HepG2 (cell line): Measurements from ENCODE around the gene TMC8. TPM values are rescaled to one million over a fixed set of nuclear protein-coding genes. Genes with fewer than 3 reads are reported as not detected.

ENCODE experiments used
- ATAC-seq: fragments of 200-7000 bp; cut with Tn5 transposase; 3 replicates; pipeline ENCODE4 v1.9.1; 2020; ENCODE audit warnings: mild to moderate bottlenecking, moderate library complexity
- BruUV-seq: library from RNA; stranded (reverse); fragments of 400-500 nt; replicated peaks from 2 replicates; lab custom pipeline; 2021; lab: Mats Ljungman, UMichigan
- CTCF ChIA-PET: fragments of 300-600 bp; formaldehyde crosslinking; extraction: SDS; loops from one replicate; lab custom pipeline; 2021; ENCODE audit warnings: low total read pairs, inconsistent platforms, low intra/inter-chr PET ratio; lab: Yijun Ruan, JAX
- POLR2A ChIA-PET: fragments of 350-600 bp; sonication (Branson Sonifier 250); formaldehyde crosslinking; loops from one replicate; lab custom pipeline; 2020; ENCODE audit warnings: antibody characterized with exemption, inconsistent platforms; lab: Yijun Ruan, JAX
- DNase-seq: peaks from one replicate; pipeline ENCODE4 v3.0.0-alpha.2; 2015; ENCODE audit warnings: low spot score
- FAIRE-seq: peaks from 3 replicates; lab custom pipeline; 2011; peaks lifted over from hg19 to GRCh38; lab: Jason Lieb, UNC
- H2AFZ ChIP-seq: one replicate; pipeline ENCODE4 v1.6.1; 2011; ENCODE audit warnings: low read length, inconsistent platforms
- H3K27ac ChIP-seq: fragments of 300-600 bp; 3 replicates; pipeline ENCODE4 v1.8.0; 2011; ENCODE audit warnings: mixed run types, mild to moderate bottlenecking, mixed read lengths, low read length, inconsistent platforms; ENCODE audit not compliant: insufficient read depth; ENCODE audit errors: extremely low read length
- H3K27me3 ChIP-seq, 2 experiments: fragments of 200-600 bp in 1 of 2; 2 replicates in 1 of 2; 3 replicates in 1 of 2; pipeline versions ENCODE4 v1.6.0 to v1.8.0; 2011; ENCODE audit warnings: low read length in 2 of 2, mild to moderate bottlenecking in 2 of 2, moderate library complexity in 2 of 2, inconsistent platforms in 1 of 2; ENCODE audit not compliant: insufficient read depth in 2 of 2, control insufficient read depth in 1 of 2
- H3K36me3 ChIP-seq, 2 experiments: fragments of 200-600 bp in 1 of 2; replicated peaks in 1 of 2; 2 replicates in 1 of 2; 3 replicates in 1 of 2; pipeline versions ENCODE4 v1.5.1 to v1.8.0; 2011; ENCODE audit warnings: low read length in 2 of 2, inconsistent platforms in 1 of 2; ENCODE audit not compliant: insufficient read depth in 2 of 2, control insufficient read depth in 1 of 2
- H3K4me1 ChIP-seq: 2 replicates; pipeline ENCODE4 v1.5.1; 2012; ENCODE audit warnings: low read length, inconsistent platforms; ENCODE audit not compliant: insufficient read depth
- H3K4me2 ChIP-seq: 2 replicates; pipeline ENCODE4 v1.6.0; 2011; ENCODE audit warnings: low read depth, low read length, inconsistent platforms
- H3K4me3 ChIP-seq, 3 experiments: fragments of 200-600 bp in 1 of 3; sonication (generic), shearing (Covaris generic) in 1 of 3; replicated peaks in 1 of 3; 2 replicates each; pipeline ENCODE4 v1.5.1; 2011 to 2016; ENCODE audit warnings: low read length in 3 of 3, inconsistent platforms in 2 of 3, low read depth in 2 of 3, mild to moderate bottlenecking in 2 of 3, control low read depth in 1 of 3, mixed read lengths in 1 of 3; ENCODE audit not compliant: insufficient read depth in 1 of 3
- H3K79me2 ChIP-seq: one replicate; pipeline ENCODE4 v1.6.1; 2011; ENCODE audit warnings: low read length, inconsistent platforms; ENCODE audit not compliant: insufficient read depth
- H3K9ac ChIP-seq: 2 replicates; pipeline ENCODE4 v1.6.0; 2011; ENCODE audit warnings: mild to moderate bottlenecking, low read depth, low read length, inconsistent platforms; ENCODE audit not compliant: insufficient read depth
- H3K9me3 ChIP-seq: 2 replicates; pipeline ENCODE4 v1.5.1; 2012; ENCODE audit warnings: mild to moderate bottlenecking, low read length
- H4K20me1 ChIP-seq: 2 replicates; pipeline ENCODE4 v1.6.0; 2011; ENCODE audit warnings: inconsistent platforms, mild to moderate bottlenecking, low read length, moderate library complexity; ENCODE audit not compliant: insufficient read depth
- AHR ChIP-seq: IDR thresholded peaks from 2 replicates; pipeline ENCODE4 v1.6.1; 2018; ENCODE audit warnings: missing genetic modification reagents, missing compliant biosample characterization
- ARHGAP35 ChIP-seq: sonication (generic); formaldehyde crosslinking; IDR thresholded peaks from 2 replicates; pipeline ENCODE4 v1.9.0; 2022; ENCODE audit warnings: mild to moderate bottlenecking, inconsistent platforms, moderate library complexity, missing genetic modification reagents, borderline replicate concordance
- CEBPG ChIP-seq: IDR thresholded peaks from 2 replicates; pipeline ENCODE4 v1.6.1; 2016
- CHD4 ChIP-seq: fragments of 200-600 bp; sonication (generic); IDR thresholded peaks from 2 replicates; pipeline ENCODE4 v1.7.0; 2017; ENCODE audit warnings: mild to moderate bottlenecking, low read length, borderline replicate concordance
- MTERF4 ChIP-seq: sonication (generic); formaldehyde crosslinking; IDR thresholded peaks from 2 replicates; pipeline ENCODE4 v1.8.0; 2023; ENCODE audit warnings: mild to moderate bottlenecking, missing genetic modification reagents
- NR2F1 ChIP-seq, 2 experiments: fragments of 450-650 bp in 1 of 2; formaldehyde crosslinking in 1 of 2; IDR thresholded peaks; 2 replicates each; pipeline versions ENCODE4 v1.5.0 to v1.6.1; 2016 to 2020; ENCODE audit warnings: mild to moderate bottlenecking in 1 of 2, missing compliant biosample characterization in 1 of 2, missing genetic modification reagents in 1 of 2, moderate library complexity in 1 of 2
- PAX8 ChIP-seq: sonication (generic); formaldehyde crosslinking; IDR thresholded peaks from 2 replicates; pipeline ENCODE4 v1.8.0; 2022; ENCODE audit warnings: mild to moderate bottlenecking, missing genetic modification reagents, borderline replicate concordance
- SIX1 ChIP-seq: sonication (generic); formaldehyde crosslinking; IDR thresholded peaks from 2 replicates; pipeline ENCODE4 v1.4.0; 2020; ENCODE audit warnings: missing genetic modification reagents, borderline replicate concordance
- SMARCE1 ChIP-seq: fragments of 450-650 bp; IDR thresholded peaks from 2 replicates; pipeline ENCODE4 v1.6.1; 2017; ENCODE audit warnings: borderline replicate concordance
- SNAPC4 ChIP-seq: sonication (generic); formaldehyde crosslinking; IDR thresholded peaks from 2 replicates; pipeline ENCODE4 v1.4.0; 2020; ENCODE audit warnings: mild to moderate bottlenecking, missing genetic modification reagents
- SPEN ChIP-seq: sonication (generic); formaldehyde crosslinking; IDR thresholded peaks from 2 replicates; pipeline ENCODE4 v1.5.1; 2020; ENCODE audit warnings: low read depth, mild to moderate bottlenecking, missing genetic modification reagents
- ZNF350 ChIP-seq: sonication (generic); formaldehyde crosslinking; IDR thresholded peaks from 2 replicates; pipeline ENCODE4 v1.4.0; 2020; ENCODE audit warnings: mild to moderate bottlenecking, low read depth, missing genetic modification reagents, borderline replicate concordance
- ZNF367 ChIP-seq: sonication (generic); formaldehyde crosslinking; IDR thresholded peaks from 2 replicates; pipeline ENCODE4 v1.4.0; 2020; ENCODE audit warnings: missing genetic modification reagents, borderline replicate concordance
- ZNF737 ChIP-seq: sonication (generic); formaldehyde crosslinking; IDR thresholded peaks from 2 replicates; pipeline ENCODE4 v1.5.0; 2020; ENCODE audit warnings: missing genetic modification reagents, mild to moderate bottlenecking, borderline replicate concordance
- WGBS: methylation state at CpG from one replicate; pipeline ENCODE4 v1.1.6; 2017; ENCODE audit warnings: low lambda C conversion rate; 5-methylcytosine and 5-hydroxymethylcytosine counted together
- in situ Hi-C: cut with HindIII; loops from 2 replicates; pipeline ENCODE4 v1.10.0; 2017; ENCODE audit warnings: low pct_unique_long_range_greater_than_20kb; ENCODE audit not compliant: extremely low pct_ligation_motif_present
- intact Hi-C: fragments of 100-400 bp; cut with micrococcal nuclease; formaldehyde crosslinking; loops from one replicate; pipeline ENCODE4 v1.10.0; 2022; ENCODE audit not compliant: unreplicated experiment
- polyA plus RNA-seq, 8 experiments: library from polyadenylated mRNA; depleted of rRNA in 3 of 8; stranded (reverse) in 7 of 8; unstranded in 1 of 8; fragments of >200 nt; fragmentation: Illumina TruSeq in 4 of 8; extraction: Trizol in 4 of 8; gene quantifications; 2 replicates each; pipeline versions ENCODE4 v1.2.1 to v1.2.3, GENCODE V29; 2011 to 2016; ENCODE audit warnings: low read depth in 4 of 8, missing spikeins in 1 of 8, mixed read lengths in 1 of 8; ENCODE audit not compliant: insufficient read depth in 1 of 8
- total RNA-seq, 5 experiments: library from RNA; depleted of rRNA; stranded (reverse); fragments of >200 nt; fragmentation: Illumina TruSeq; extraction: Trizol; gene quantifications; 2 replicates each; pipeline ENCODE4 v1.2.3, GENCODE V29; 2016; ENCODE audit warnings: low read depth in 1 of 5
- TF ChIP-seq, protein P1 (sequence below): sonication (generic); formaldehyde crosslinking; IDR thresholded peaks from 2 replicates; pipeline ENCODE4 v1.8.1; 2022; ENCODE audit warnings: mild to moderate bottlenecking, missing genetic modification reagents
- TF ChIP-seq, protein P2 (sequence below): sonication (generic); formaldehyde crosslinking; IDR thresholded peaks from 2 replicates; pipeline ENCODE4 v1.9.0; 2022; ENCODE audit warnings: low read depth, missing genetic modification reagents

The TMC8 gene
- total and polyA plus RNA-seq, 2 of the 13 experiments (the other 11 are each of a cell fraction or from before 2014, with no cell fraction given) = 0.53 to 7.8 TPM

- Histone ChIP-seq H3K9me3 (no peaks in the 10 kb centered on the region), H3K27me3 (no peaks in the 10 kb centered on the region), H3K9ac (no peak overlapping the region), H3K27ac (no peak overlapping the region), H3K4me3 (peak overlapping the region in 1 of 3 experiments; percentile 51; a peak in 2 of 6 replicates), H3K79me2 (no peaks in the 10 kb centered on the region), H2AFZ (no peak overlapping the region), H3K4me1 (peaks cover 83% of the 10 kb centered on the region), H3K36me3 (no peaks in the 10 kb centered on the region), H3K4me2 (peak overlapping the region; percentile 60; the same call in 1 of the 2 replicates), H4K20me1 (no peaks in the 10 kb centered on the region)
- DNase-seq = no peak
- FAIRE-seq = no peak
- ATAC-seq = no peak
- ChIA-PET POLR2A (no interaction called here), CTCF (no interaction called here)
- intact Hi-C loops (no loop called here), in situ Hi-C loops (no loop called here)
- 60% methylated on average over 9 of the region's 9 CpGs for WGBS
- no TSS peak for BruUV-seq
- TF ChIP-seq AHR (CRISPR knock-in tag) (no peak), CEBPG (CRISPR knock-in tag) (no peak), SMARCE1 (no peak), CHD4 (no peak), ZNF737 (CRISPR knock-in tag) (no peak), ZNF367 (CRISPR knock-in tag) (no peak), SNAPC4 (no peak), NR2F1 (CRISPR knock-in tag; IDR thresholded peaks at IDR 0.05) (no peak), MTERF4 (CRISPR knock-in tag) (no peak), SPEN (CRISPR knock-in tag) (no peak), ZNF350 (CRISPR knock-in tag) (0 out of 2 replicates have a peak, but pooled peaks have one; percentile 22), ARHGAP35 (CRISPR knock-in tag) (peak; percentile 3; the same call in 1 of the 2 replicates), SIX1 (CRISPR knock-in tag) (no peak), PAX8 (CRISPR knock-in tag) (no peak)
- TF ChIP-seq, protein P1, sequence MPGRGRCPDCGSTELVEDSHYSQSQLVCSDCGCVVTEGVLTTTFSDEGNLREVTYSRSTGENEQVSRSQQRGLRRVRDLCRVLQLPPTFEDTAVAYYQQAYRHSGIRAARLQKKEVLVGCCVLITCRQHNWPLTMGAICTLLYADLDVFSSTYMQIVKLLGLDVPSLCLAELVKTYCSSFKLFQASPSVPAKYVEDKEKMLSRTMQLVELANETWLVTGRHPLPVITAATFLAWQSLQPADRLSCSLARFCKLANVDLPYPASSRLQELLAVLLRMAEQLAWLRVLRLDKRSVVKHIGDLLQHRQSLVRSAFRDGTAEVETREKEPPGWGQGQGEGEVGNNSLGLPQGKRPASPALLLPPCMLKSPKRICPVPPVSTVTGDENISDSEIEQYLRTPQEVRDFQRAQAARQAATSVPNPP = no peak
- TF ChIP-seq, protein P2, sequence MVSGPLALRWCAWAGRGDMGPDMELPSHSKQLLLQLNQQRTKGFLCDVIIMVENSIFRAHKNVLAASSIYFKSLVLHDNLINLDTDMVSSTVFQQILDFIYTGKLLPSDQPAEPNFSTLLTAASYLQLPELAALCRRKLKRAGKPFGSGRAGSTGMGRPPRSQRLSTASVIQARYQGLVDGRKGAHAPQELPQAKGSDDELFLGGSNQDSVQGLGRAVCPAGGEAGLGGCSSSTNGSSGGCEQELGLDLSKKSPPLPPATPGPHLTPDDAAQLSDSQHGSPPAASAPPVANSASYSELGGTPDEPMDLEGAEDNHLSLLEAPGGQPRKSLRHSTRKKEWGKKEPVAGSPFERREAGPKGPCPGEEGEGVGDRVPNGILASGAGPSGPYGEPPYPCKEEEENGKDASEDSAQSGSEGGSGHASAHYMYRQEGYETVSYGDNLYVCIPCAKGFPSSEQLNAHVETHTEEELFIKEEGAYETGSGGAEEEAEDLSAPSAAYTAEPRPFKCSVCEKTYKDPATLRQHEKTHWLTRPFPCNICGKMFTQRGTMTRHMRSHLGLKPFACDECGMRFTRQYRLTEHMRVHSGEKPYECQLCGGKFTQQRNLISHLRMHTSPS (CRISPR knock-in tag) = peak; percentile 33; the same call in 1 of the 2 replicates
Observed at GRCh38 chr17:78132767-78133178, 2.2 kb downstream of the TMC8 start.
